C4-2B (cell line): ENCODE data around the gene SULT1A1.
"Not testable (repeated sequence)": the region's sequence is repeated elsewhere in the genome, so short reads cannot be mapped to it uniquely, and the experiment has no call there.

Experiments
- H3K27ac ChIP-seq: fragments of 450-650 bp; 2 replicates; pipeline ENCODE4 v1.5.1; 2017
- ZFX ChIP-seq: fragments of 450-650 bp; IDR thresholded peaks from 2 replicates; pipeline ENCODE4 v1.6.1; 2017
- TF ChIP-seq, protein P1 (sequence below): fragments of 450-650 bp; conservative IDR thresholded peaks from 2 replicates; pipeline ENCODE4 v1.5.1; 2017; ENCODE audit warnings: mild to moderate bottlenecking

SULT1A1 gene

DNA sequence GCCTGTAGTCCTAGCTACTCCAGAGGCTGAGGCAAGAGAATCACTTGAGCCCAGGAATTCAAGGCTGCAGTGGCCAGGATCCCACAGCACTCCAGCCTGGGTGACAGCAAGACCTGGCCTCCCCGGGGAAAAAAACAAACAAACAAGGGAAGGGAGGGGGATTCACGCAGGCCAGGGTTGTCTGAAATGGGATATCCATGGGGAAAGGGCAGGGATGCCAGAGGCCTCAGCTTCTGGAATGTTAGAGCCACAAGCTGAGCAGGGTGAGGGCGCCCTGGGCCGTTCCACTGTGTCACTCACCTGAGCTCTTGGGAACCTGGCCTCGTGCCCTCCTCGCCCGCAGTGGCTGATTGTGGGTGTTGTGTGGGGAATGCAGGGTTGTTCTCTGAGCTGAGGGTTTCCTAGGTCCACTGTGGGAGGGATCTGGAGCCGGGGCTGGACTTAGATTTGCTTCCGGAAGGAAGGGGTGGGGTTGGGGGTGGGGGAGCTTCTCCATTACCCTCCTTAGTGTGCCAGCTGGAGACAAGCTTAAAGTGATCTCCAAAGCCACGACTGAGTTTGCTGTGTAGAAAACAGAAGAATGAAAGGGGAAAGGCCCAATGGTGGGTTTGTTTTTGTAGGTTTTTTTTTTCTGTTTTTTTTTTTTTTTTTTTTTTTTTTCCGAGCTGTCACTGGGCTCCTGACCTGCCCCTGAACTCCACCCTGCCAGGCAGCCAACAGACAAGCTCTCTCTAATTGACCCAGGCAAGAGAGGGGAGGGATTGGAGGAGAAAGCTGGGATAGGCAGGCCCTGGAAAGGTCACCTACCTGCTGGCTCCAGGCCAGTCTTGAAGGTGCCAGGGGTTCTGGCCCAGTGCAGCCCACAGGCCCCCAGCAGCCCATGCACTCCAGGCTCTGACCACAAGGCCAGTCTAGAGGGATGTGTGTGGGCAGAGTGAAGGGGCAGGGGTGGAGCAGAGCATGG lies at the start of gene SULT1A1:
Gene SULT1A1, minus strand, starts transcription at position 414 of the 964 bp plus-strand sequence. CDS start 1,189 bp downstream, outside the sequence.
- peak within 1 kb of the TSS; percentile 1; the same call in 1 of the 2 replicates for H3K27ac ChIP-seq
- TF ChIP-seq, protein P1, sequence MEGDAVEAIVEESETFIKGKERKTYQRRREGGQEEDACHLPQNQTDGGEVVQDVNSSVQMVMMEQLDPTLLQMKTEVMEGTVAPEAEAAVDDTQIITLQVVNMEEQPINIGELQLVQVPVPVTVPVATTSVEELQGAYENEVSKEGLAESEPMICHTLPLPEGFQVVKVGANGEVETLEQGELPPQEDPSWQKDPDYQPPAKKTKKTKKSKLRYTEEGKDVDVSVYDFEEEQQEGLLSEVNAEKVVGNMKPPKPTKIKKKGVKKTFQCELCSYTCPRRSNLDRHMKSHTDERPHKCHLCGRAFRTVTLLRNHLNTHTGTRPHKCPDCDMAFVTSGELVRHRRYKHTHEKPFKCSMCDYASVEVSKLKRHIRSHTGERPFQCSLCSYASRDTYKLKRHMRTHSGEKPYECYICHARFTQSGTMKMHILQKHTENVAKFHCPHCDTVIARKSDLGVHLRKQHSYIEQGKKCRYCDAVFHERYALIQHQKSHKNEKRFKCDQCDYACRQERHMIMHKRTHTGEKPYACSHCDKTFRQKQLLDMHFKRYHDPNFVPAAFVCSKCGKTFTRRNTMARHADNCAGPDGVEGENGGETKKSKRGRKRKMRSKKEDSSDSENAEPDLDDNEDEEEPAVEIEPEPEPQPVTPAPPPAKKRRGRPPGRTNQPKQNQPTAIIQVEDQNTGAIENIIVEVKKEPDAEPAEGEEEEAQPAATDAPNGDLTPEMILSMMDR: no peak
- no peak for TF ChIP-seq ZFX

DNA sequence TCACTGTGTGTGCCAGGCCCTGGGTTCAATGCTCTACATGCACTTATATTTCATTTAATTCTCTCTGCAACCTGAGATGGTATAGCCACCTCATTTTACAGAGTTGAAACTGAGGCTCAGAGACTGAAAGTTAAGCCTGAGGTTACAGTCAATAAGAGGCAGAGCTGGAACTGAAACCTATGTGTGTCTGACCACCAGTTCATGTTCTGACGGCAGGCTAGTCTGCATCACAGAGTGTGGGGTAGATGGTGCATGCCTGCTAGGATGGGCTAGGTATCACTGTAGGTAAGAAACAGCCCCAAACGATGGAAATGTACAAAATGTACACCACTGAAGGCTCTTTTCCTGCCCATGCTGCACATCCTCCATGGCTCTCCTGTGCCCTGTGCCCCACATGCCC lies 30.1 kb upstream of the SULT1A1 start:
- H3K27ac ChIP-seq: not testable (repeated sequence)

DNA sequence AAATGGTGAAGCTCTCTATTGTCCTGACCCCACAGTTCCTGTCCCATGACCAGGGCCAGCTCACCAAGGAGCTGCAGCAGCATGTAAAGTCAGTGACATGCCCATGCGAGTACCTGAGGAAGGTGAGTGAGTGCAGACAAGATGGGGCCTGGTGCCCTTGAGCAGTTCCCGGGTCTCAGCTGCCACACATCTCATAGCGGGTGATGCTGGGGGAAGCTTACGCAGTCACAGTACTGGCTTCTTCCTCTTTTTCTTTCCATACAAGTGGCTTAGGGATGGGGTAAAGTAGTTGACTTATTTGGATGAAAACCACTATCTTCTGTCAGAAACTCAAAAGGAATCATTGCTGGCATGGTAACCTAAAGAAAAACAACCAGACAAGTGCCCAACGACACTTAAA lies 28.5 kb upstream of the SULT1A1 start:
- not testable (repeated sequence) for H3K27ac ChIP-seq

DNA sequence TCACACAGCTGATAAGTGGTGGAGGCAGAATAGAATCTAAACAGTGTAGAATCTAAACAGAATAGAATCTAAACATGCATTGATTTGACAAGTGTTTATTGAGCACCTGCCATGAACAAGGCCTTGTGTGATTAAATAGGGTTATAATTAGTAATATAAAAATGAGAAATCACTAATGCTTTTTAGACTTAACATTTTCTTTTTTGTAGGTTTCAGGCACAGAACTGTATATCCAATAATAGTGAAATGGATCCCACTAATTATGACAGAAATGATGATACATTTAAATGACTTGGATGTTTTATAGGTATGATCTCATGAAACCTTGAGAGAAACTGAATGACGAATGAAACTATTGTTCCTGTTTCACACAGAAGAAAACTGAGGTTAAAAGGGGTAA lies 27.9 kb upstream of the SULT1A1 start, which contains the start of gene NPIPB8:
Gene NPIPB8, plus strand, starts transcription at position 301 of the 400 bp plus-strand sequence. CDS start 296 bp downstream, outside the sequence.
- not testable (repeated sequence) for H3K27ac ChIP-seq

DNA sequence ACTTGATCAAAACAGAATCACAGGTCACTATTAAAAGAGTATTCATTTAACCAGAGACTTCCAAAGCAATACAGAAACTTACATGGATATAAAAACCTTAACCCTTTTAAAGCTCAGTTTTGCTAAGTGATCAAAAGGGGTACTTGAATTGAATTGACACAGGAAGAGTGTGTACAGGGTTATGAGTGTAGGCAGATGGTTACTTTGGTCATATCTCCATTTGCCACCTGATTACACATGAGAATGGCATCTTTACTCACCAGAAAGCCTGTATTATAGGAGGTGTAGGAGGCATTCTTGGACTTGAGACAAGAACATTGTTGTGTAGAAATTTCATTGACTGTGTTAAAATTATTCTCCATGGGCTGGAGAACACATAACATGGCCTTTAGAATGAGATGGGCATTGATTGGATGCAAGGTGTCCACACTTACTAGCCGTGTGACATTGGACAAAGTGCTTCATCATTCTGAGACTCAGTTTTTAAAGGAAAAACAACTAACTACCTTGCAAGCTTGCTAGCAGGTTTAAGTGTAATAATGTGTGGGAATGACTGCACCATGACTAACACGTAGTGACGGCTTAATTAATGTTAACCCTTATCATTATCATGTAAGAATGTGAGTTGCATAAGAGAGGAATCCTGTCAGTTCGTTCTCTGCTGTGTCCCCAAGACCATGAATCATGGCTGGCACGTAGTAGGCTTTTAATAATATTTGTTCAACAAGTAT lies 26.4 kb upstream of the SULT1A1 start:
- H3K27ac ChIP-seq: not testable (repeated sequence)

DNA sequence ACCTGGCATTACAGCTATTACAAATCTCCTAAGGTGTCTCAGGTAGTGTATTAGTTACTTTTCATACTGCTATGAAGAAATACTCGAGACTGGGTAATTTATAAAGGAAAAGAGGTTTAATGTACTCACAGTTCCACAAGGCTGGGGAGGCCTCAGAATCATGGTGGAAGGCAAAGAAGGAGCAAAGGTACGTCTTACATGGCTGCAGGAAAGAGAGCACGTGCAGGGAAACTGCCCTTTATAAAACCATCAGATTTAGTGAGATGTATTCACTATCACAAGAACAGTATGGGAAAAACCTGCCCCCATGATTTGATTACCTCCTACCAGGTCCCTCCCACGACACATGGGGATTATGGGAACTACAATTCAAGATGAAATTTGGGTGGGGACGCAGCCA lies 21.1 kb upstream of the SULT1A1 start:
- H3K27ac ChIP-seq: not testable (repeated sequence)

DNA sequence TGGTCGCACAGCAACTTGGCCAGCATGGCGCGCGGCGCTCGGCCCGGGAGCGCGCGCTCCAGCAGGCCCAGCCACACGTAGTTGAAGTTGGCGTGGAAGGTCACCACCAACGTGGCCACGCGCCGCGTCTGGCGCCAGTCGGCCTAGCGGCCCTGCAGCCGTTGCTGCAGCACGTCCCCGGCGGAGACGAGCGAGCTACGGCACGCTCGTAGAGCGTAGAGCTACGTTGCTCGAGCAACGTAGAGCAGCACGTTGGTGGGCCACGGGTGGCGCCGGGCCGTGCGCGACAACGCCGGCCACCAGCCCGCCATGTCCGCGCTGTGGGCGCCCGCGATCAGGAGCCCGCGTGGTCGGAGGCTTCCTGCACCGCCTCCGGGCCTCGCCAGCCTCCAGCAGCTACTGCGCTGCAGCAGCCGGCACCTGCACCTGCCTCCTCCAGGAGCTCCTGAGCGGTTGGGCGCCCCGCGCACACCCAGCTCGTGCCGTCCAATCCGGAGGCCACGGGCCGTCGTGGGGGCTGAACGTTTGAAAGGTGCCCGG lies 13.4 kb upstream of the SULT1A1 start:
- H3K27ac ChIP-seq: peak overlapping the region; percentile 82
- TF ChIP-seq, protein P1: no peak
- TF ChIP-seq ZFX: peak; percentile 87

DNA sequence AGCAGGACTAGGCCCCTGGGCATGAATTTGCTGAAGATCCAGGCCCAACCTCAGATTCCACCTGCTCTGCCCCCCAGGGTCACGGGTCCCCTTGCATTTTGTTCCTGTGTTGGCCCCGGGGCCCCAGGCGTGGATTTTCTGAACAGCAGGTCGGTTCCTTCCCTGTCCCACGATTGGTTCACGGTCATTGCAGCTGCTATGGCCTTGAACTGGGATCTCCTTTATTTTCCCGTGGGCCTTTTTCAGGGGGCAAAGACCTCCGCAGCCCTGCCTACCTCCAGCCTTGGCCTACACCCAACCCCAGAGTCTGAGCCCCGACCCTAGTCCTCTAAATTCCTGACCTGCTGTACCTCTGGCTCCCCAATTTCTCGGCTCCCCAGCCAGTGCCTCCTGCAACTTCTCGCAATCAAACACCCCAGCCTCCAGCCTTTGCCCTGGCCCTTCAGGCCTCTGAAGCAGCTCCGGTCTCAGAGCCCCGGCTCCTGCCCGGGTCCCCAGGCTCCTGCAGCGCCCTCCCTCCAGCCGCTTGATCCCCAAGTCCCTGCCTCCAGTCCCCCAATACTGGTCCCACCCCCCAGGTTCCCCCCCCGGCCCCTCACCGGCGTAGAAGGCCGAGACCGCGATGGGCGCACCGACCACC lies 12.8 kb upstream of the SULT1A1 start:
- H3K27ac ChIP-seq: peak overlapping the region; percentile 82

DNA sequence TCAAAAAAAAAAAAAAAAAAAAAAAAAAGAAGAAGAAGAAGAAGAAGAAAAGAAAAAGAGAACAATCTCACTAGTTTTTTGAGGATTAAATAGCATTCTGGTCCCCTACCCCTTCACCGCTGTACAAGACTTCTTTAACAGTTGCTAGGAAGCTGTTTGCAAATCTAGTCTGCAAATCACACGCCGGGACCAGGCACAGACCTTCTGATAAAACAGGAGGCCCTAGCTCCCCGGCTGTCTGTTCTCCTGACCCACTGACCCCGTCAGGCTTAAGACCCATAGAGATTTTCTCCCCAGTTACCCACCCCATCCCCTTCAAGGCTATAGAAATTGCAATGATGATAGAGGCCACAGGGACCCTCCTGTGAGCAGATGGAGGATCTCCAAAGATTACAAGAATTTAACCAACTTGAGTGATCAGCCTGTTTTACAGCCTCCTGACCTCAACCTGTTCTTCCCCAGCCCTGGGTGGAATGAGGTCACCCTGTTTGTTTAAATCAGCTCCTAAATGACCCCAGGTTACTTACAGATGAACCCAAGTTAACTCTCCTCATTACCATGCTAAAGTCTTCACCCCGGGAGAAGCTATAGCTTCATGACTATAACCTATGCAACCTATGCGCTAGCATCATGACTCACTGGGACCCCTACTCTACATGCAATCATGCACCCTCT lies 11.8 kb upstream of the SULT1A1 start:
- no peak overlapping the region for H3K27ac ChIP-seq
- TF ChIP-seq, protein P1: no peak
- TF ChIP-seq ZFX: no peak

DNA sequence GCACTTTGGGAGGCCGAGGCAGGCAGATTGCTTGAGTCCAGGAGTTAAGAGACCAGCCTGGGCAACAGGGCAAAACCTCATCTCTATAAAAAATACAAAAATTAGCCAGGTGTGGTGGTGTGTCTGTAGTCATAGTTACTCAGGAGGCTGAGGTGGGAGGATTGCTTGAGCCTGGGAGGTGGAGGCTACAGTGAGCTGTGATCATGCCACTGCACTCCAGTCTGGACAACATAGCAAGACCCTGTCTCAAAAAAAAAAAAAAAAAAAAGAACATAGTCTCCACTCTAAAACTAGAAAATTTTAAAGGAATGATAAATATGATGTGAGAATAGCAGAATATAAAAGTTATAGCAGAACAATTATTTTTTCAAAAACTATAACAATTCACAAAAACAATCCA lies 10.5 kb upstream of the SULT1A1 start:
- H3K27ac ChIP-seq: not testable (repeated sequence)
